Prostate gland (tissue), 2 donors: ENCODE data around the gene EFCAB8. TPM values are rescaled to one million over a fixed set of nuclear protein-coding genes. Genes with fewer than 3 reads are reported as not detected.

Experiments
- DNase-seq: peaks from one replicate; pipeline ENCODE4 v3.0.0-alpha.2; 2019; ENCODE audit warnings: low spot score
- H3K27ac ChIP-seq, 2 donors: fragments of 200-600 bp; sonication (generic); 2 replicates each; pipeline ENCODE4 v1.5.1; 2017 to 2019
- H3K27me3 ChIP-seq: fragments of 200-600 bp; sonication (generic); replicated peaks from 2 replicates; pipeline ENCODE4 v1.5.1; 2019; ENCODE audit not compliant: insufficient read depth
- H3K36me3 ChIP-seq, 2 donors: fragments of 200-600 bp; sonication (generic); 1 replicate in 1 of 2; 2 replicates in 1 of 2; pipeline versions ENCODE4 v1.5.1 to v1.8.1; 2017 to 2019
- H3K4me1 ChIP-seq: fragments of 200-600 bp; sonication (generic); replicated peaks from 2 replicates; pipeline ENCODE4 v1.5.1; 2019
- H3K4me3 ChIP-seq, 2 donors: fragments of 200-600 bp; sonication (generic); 2 replicates each; pipeline ENCODE4 v1.5.1; 2017 to 2019
- H3K9me3 ChIP-seq: fragments of 200-600 bp; sonication (generic); 2 replicates; pipeline ENCODE4 v1.5.1; 2017
- POLR2A ChIP-seq: fragments of 450-650 bp; IDR thresholded peaks from one replicate; pipeline ENCODE4 v1.6.1; 2016; ENCODE audit warnings: antibody characterized with exemption, mild to moderate bottlenecking
- POLR2AphosphoS5 ChIP-seq: sonication (generic); formaldehyde crosslinking; IDR thresholded peaks from one replicate; pipeline ENCODE4 v1.6.1; 2017; ENCODE audit warnings: antibody characterized with exemption
- WGBS: methylation state at CpG from one replicate; pipeline ENCODE4 v1.1.5; 2018; 5-methylcytosine and 5-hydroxymethylcytosine counted together
- intact Hi-C: fragments of 100-400 bp; cut with DNase I; formaldehyde crosslinking; loops from one replicate; pipeline ENCODE4 v1.14.2; 2022
- total RNA-seq, 2 donors: library from RNA; depleted of rRNA; stranded (reverse); fragments of >200 nt; gene quantifications; one replicate each; pipeline ENCODE4 v1.1.0, GENCODE V29; 2016
- TF ChIP-seq, protein P1 (sequence below), 4 experiments: fragments of 200-600 bp in 2 of 4; fragments of 450-650 bp in 2 of 4; sonication (generic) in 2 of 4; IDR thresholded peaks; 1 replicate in 3 of 4; 2 replicates in 1 of 4; pipeline ENCODE4 v1.5.1; 2016 to 2019; ENCODE audit warnings: antibody characterized with exemption in 4 of 4, mild to moderate bottlenecking in 2 of 4, moderate library complexity in 2 of 4

The EFCAB8 gene
- total RNA-seq, 2 donors from 2014 or later = 0.87 to 1.8 TPM

DNA sequence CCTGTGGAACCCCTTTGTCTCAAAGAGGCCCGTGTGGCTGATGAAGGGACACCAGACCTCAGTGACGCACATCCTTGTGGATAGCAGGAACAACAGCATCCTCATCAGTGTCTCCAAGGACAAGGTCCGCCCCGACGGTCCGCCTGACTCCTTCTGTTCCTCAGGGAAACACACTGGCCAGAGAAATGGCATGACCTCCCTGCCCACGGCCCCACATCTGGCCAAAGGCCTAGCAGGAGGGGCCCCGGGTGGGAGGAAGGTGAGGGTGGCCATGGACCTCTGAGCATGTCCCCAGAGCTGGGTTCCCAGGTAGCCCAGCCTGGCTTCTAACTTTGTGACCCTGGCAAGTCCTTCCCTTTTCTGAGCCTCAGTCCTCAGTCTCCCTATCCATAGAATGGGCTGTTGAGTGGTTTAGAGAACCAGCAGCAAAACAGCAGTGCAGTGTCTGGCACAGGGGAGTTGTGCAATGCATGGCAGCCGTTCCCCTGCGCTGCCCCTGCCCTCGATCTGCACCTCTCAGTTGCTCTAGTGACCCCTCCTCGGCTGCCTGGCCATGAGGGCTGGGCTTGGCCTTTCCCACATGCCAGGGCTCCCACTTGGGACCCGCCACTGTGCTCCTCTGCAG is 48.3 kb downstream of the EFCAB8 start:
- DNase-seq = no peak
- TF ChIP-seq, protein P1, sequence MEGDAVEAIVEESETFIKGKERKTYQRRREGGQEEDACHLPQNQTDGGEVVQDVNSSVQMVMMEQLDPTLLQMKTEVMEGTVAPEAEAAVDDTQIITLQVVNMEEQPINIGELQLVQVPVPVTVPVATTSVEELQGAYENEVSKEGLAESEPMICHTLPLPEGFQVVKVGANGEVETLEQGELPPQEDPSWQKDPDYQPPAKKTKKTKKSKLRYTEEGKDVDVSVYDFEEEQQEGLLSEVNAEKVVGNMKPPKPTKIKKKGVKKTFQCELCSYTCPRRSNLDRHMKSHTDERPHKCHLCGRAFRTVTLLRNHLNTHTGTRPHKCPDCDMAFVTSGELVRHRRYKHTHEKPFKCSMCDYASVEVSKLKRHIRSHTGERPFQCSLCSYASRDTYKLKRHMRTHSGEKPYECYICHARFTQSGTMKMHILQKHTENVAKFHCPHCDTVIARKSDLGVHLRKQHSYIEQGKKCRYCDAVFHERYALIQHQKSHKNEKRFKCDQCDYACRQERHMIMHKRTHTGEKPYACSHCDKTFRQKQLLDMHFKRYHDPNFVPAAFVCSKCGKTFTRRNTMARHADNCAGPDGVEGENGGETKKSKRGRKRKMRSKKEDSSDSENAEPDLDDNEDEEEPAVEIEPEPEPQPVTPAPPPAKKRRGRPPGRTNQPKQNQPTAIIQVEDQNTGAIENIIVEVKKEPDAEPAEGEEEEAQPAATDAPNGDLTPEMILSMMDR (IDR thresholded peaks at IDR 0.05) = no peak
- H3K9me3 ChIP-seq = no peaks in the 10 kb centered on the region
- H3K36me3 ChIP-seq = no peaks in the 10 kb centered on the region
- H3K27me3 ChIP-seq = no peaks in the 10 kb centered on the region
- H3K4me1 ChIP-seq = no peaks in the 10 kb centered on the region
- intact Hi-C loops = no loop called here
- WGBS = 87% methylated on average over 13 of the region's 13 CpGs
- no peak overlapping the region for H3K4me3 ChIP-seq
- H3K27ac ChIP-seq = no peak overlapping the region

DNA sequence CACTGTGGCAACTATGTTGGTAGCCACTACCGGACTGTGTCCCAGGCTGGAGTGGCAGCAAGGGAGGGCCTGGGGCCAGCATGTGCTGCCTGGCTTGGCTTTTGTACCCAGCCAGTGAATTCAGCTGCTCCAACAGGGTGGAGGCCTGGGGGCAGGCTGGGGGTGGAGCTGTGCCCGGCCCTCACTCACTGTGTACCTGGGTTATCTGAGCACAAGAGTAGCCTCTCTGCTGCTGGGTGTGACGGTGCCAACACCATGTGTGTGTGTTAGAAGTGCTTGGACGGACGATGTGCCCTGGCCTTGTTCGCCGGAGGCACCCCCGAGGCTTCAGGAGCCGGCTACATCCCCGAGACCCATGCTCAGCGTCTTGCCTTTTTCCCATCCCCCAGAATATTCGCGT is 49.2 kb downstream of the EFCAB8 start:
- Histone ChIP-seq H3K27me3 (no peaks in the 10 kb centered on the region), H3K36me3 (no peaks in the 10 kb centered on the region), H3K4me3 (no peak overlapping the region), H3K27ac (no peak overlapping the region), H3K9me3 (no peaks in the 10 kb centered on the region), H3K4me1 (no peaks in the 10 kb centered on the region)
- DNase-seq = no peak
- 76% methylated on average over 12 of the region's 13 CpGs for WGBS
- intact Hi-C loops = no loop called here
- TF ChIP-seq, protein P1 (IDR thresholded peaks at IDR 0.05) = no peak
- TF ChIP-seq POLR2AphosphoS5 (no peak), POLR2A (no peak)

DNA sequence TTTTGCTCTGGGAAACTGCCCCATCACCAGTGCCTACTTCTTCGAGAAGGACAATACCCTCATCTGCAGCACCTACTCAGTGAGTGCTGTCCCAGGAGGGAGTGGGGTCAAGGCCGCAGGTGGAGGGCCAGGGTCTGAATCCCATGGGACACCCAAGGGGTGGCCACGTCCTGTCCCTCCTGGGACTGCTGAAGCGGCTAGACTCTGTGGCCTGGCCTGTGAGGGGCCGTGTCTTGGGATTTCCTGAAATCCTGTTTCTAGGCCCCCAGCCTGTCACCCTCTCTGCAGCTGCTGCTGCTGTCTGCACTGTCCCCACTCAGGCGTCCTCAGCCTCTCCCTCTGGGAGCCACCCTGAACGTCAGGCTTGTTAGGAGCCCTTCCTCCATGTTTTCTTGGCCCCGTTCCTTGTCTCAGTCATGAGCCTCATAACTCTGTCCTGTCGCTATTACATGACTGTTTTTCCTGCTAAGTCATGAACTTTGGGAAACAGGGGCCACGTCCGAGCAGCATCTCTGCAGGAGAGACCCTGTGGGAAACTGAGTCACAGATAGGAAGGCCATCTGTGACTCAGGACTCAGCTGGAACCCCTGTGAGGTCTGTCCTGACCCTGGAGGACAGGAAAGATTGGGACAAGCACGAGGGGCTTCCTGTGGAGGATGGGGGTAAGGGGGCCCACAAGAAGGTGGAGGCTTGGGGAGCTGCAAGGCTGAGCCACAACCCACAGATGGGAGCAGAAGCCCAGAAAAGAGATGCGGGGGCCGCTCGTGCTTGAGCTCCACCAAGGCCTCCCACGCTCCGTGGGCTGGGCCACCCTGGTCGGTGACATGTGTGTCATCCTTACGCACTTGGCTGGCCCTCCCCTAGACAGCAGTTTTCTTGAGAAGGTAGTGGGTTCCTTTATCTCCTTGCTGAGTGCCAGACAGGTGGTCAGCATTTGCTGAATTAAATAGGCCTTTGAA is 49.9 kb downstream of the EFCAB8 start:
- Histone ChIP-seq H3K27ac (no peak overlapping the region), H3K4me1 (no peaks in the 10 kb centered on the region), H3K27me3 (no peaks in the 10 kb centered on the region), H3K9me3 (no peaks in the 10 kb centered on the region), H3K36me3 (no peaks in the 10 kb centered on the region), H3K4me3 (no peak overlapping the region)
- intact Hi-C loops = no loop called here
- 84% methylated on average over 19 of the region's 19 CpGs for WGBS
- TF ChIP-seq, protein P1 (IDR thresholded peaks at IDR 0.05) = no peak
- TF ChIP-seq POLR2A (no peak), POLR2AphosphoS5 (no peak)
- no peak for DNase-seq

DNA sequence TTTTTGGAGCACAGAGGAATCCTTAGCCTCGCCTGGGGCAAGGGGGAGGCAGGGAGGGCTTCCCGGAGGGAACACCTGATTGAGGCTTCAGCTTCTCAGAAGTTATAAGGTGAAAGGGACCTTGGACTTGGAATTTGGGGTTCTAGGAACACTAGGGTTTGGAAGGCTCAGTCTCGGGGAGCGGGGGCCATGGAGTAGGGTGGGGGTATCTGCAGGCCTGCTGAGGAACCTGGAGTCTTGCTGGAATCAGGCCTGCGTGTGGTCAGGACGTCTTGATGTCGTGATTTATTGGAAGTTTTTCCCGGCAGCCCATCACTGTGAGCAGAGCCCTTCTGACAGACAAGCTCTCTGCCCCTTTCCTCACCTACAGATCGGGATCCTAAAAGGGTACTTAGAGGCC is 50.7 kb downstream of the EFCAB8 start:
- Histone ChIP-seq H3K4me3 (no peak overlapping the region), H3K4me1 (no peaks in the 10 kb centered on the region), H3K27ac (no peak overlapping the region), H3K36me3 (no peaks in the 10 kb centered on the region), H3K9me3 (no peaks in the 10 kb centered on the region), H3K27me3 (no peaks in the 10 kb centered on the region)
- no peak for DNase-seq
- 91% methylated on average over 9 of the region's 9 CpGs for WGBS
- TF ChIP-seq, protein P1 (IDR thresholded peaks at IDR 0.05) = no peak
- intact Hi-C loops = no loop called here
